ENCODE results near the gene SDHC. TPM values are rescaled to one million over a fixed set of nuclear protein-coding genes. Genes with fewer than 3 reads are reported as not detected.
"Not testable (repeated sequence)": the region's sequence is repeated elsewhere in the genome, so short reads cannot be mapped to it uniquely, and the experiment has no call there.

Gene SDHC
- total RNA-seq, 2 donors from 2014 or later: 294 to 331 TPM

DNA sequence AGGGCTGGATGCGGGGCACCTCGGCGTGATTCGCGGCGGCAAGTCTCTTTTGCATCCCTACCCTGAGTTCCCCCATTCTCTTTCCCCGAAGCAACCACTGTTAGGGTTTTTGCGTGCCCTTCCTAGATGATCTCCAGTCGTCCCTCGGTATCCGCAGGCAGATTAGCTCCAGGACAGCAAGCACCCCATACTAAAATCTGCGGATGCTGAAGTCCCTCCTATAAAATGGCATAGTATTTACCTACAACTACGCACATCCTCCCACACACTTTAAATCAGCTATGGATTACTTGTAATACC is 76.3 kb downstream of the SDHC start:
- Histone ChIP-seq H3K36me3 (no peaks in the 10 kb centered on the region), H3K4me3 (peak overlapping the region; percentile 54), H3K4me1 (no peaks in the 10 kb centered on the region), H3K27ac (peak overlapping the region; percentile 26), H3K9ac (ENCODE audit: low read depth in 2 of 2, low read length in 2 of 2) (peak overlapping the region; percentile 63 to 89), H3K27me3 (no peaks in the 10 kb centered on the region), H3K9me3 (no peaks in the 10 kb centered on the region)
- no peak for TF ChIP-seq CTCF (IDR thresholded peaks at IDR 0.05)
- intact Hi-C loops (cut with DNase I): loop anchor here (10.0 kb wide), 1 partner anchor 134 kb away; the partner anchor contains the start of gene HSPA6
- no peak for DNase-seq

- intact Hi-C loops (cut with DNase I): loop anchor here (10.0 kb wide), 1 partner anchor 134 kb away; the partner anchor contains the start of gene HSPA6
- not testable (repeated sequence) for H3K4me3 ChIP-seq; H3K27me3 ChIP-seq; H3K27ac ChIP-seq; H3K36me3 ChIP-seq; H3K9me3 ChIP-seq; H3K4me1 ChIP-seq; H3K9ac ChIP-seq (ENCODE audit: low read depth in 2 of 2, low read length in 2 of 2); DNase-seq
Measured at GRCh38 chr1:161391136-161391535, 77.0 kb downstream of the SDHC start.

- intact Hi-C loops (cut with DNase I): loop anchor here (10.0 kb wide), 1 partner anchor 133 kb away; the partner anchor contains the start of gene HSPA6
- Histone ChIP-seq H3K27ac (no peak overlapping the region), H3K9me3 (no peaks in the 10 kb centered on the region), H3K4me3 (no peak overlapping the region), H3K4me1 (no peaks in the 10 kb centered on the region), H3K9ac (ENCODE audit: low read depth in 2 of 2, low read length in 2 of 2) (no peak overlapping the region), H3K36me3 (no peaks in the 10 kb centered on the region), H3K27me3 (no peaks in the 10 kb centered on the region)
- TF ChIP-seq CTCF (IDR thresholded peaks at IDR 0.05): no peak
- no peak for DNase-seq
Measured at GRCh38 chr1:161391611-161392010, 77.4 kb downstream of the SDHC start.

GRCh38 chr1:161393151-161393550 is 79.0 kb downstream of the SDHC start:
- intact Hi-C loops (cut with DNase I): loop anchor here (10.0 kb wide), 1 partner anchor 132 kb away; the partner anchor contains the start of gene HSPA6
- Histone ChIP-seq H3K9me3 (no peaks in the 10 kb centered on the region), H3K4me3 (no peak overlapping the region), H3K27me3 (no peaks in the 10 kb centered on the region), H3K4me1 (no peaks in the 10 kb centered on the region), H3K36me3 (no peaks in the 10 kb centered on the region), H3K9ac (ENCODE audit: low read depth in 2 of 2, low read length in 2 of 2) (no peak overlapping the region), H3K27ac (no peak overlapping the region)
- DNase-seq: no peak
- TF ChIP-seq CTCF (IDR thresholded peaks at IDR 0.05): no peak

GRCh38 chr1:161397038-161397437 is 82.9 kb downstream of the SDHC start:
- H3K9ac ChIP-seq (ENCODE audit: low read depth in 2 of 2, low read length in 2 of 2); H3K4me1 ChIP-seq; H3K9me3 ChIP-seq; H3K27ac ChIP-seq; H3K36me3 ChIP-seq; H3K27me3 ChIP-seq; DNase-seq; H3K4me3 ChIP-seq: not testable (repeated sequence)
- intact Hi-C loops (cut with DNase I): loop anchor here (10.0 kb wide), 1 partner anchor 128 kb away; the partner anchor contains the start of gene HSPA6

GRCh38 chr1:161398900-161399256 is 84.7 kb downstream of the SDHC start:
- intact Hi-C loops (cut with DNase I): loop anchor here (10.0 kb wide), 1 partner anchor 126 kb away; the partner anchor contains the start of gene HSPA6
- H3K9ac ChIP-seq (ENCODE audit: low read depth in 2 of 2, low read length in 2 of 2): peak overlapping the region; percentile 83 to 98
- H3K36me3 ChIP-seq: no peaks in the 10 kb centered on the region
- H3K4me1 ChIP-seq: no peaks in the 10 kb centered on the region
- no peak for TF ChIP-seq CTCF (IDR thresholded peaks at IDR 0.05)
- no peak for DNase-seq
- H3K4me3 ChIP-seq: peak overlapping the region; percentile 79
- H3K9me3 ChIP-seq: no peaks in the 10 kb centered on the region
- peak overlapping the region; percentile 100 for H3K27ac ChIP-seq
- no peaks in the 10 kb centered on the region for H3K27me3 ChIP-seq

Data from colonic mucosa (tissue), 4 donors.